ENCODE results near the gene MYCBPAP. TPM values are rescaled to one million over a fixed set of nuclear protein-coding genes. Genes with fewer than 3 reads are reported as not detected.
A peak's percentile ranks its signal among the peaks of the same experiment; 100 is the strongest.

MYCBPAP gene
- total RNA-seq, 2 donors from 2014 or later: 1.2 to 1.3 TPM

- peaks cover 16% of the 10 kb centered on the region for H3K4me1 Mint-ChIP-seq
- H3K27me3 Mint-ChIP-seq: peaks cover 11% of the 10 kb centered on the region
- H3K27ac Mint-ChIP-seq: no peak overlapping the region
- peak overlapping the region; percentile 84 for H3K4me3 Mint-ChIP-seq
- ATAC-seq (no peak), DNase-seq (no peak)
- H3K9me3 ChIP-seq (ENCODE audit: control insufficient read depth, low read length, poor library complexity, severe bottlenecking): no peaks in the 10 kb centered on the region
- no peaks in the 10 kb centered on the region for H3K36me3 Mint-ChIP-seq (ENCODE audit: low read depth)
Observed at GRCh38 chr17:50546701-50547034, 38.4 kb downstream of the MYCBPAP start.

- H3K27me3 Mint-ChIP-seq: peaks cover 11% of the 10 kb centered on the region
- no peaks in the 10 kb centered on the region for H3K9me3 ChIP-seq (ENCODE audit: control insufficient read depth, low read length, poor library complexity, severe bottlenecking)
- no peak within 1 kb of the TSS for H3K27ac Mint-ChIP-seq
- ATAC-seq (peak; percentile 87), DNase-seq (peak; percentile 76 to 78 (median 77))
- no peaks in the 10 kb centered on the region for H3K36me3 Mint-ChIP-seq (ENCODE audit: low read depth)
- peak within 1 kb of the TSS; percentile 84 for H3K4me3 Mint-ChIP-seq
- peaks cover 14% of the 10 kb centered on the region for H3K4me1 Mint-ChIP-seq
Observed at GRCh38 chr17:50547035-50547735, 38.9 kb downstream of the MYCBPAP start, which contains the start of gene SPATA20. SPATA20 (plus strand) TSS chr17:50547174; CDS start chr17:50547209, 35 bp downstream.

- H3K4me3 Mint-ChIP-seq: peak overlapping the region; percentile 84
- DNase-seq (no peak), ATAC-seq (no peak)
- H3K9me3 ChIP-seq (ENCODE audit: control insufficient read depth, low read length, poor library complexity, severe bottlenecking): no peaks in the 10 kb centered on the region
- no peaks in the 10 kb centered on the region for H3K36me3 Mint-ChIP-seq (ENCODE audit: low read depth)
- H3K27me3 Mint-ChIP-seq: peaks cover 11% of the 10 kb centered on the region
- no peak overlapping the region for H3K27ac Mint-ChIP-seq
- peaks cover 9% of the 10 kb centered on the region for H3K4me1 Mint-ChIP-seq
Observed at GRCh38 chr17:50547736-50548083, 39.5 kb downstream of the MYCBPAP start.

- DNase-seq: no peak
- H3K4me3 Mint-ChIP-seq: peak overlapping the region; percentile 21
- H3K9me3 ChIP-seq (ENCODE audit: control insufficient read depth, low read length, poor library complexity, severe bottlenecking): no peaks in the 10 kb centered on the region
- H3K27me3 Mint-ChIP-seq: peaks cover 11% of the 10 kb centered on the region
- peaks cover 12% of the 10 kb centered on the region for H3K4me1 Mint-ChIP-seq
- no peaks in the 10 kb centered on the region for H3K36me3 Mint-ChIP-seq (ENCODE audit: low read depth)
- ATAC-seq: no peak
- H3K27ac Mint-ChIP-seq: peak overlapping the region; percentile 27
Observed at GRCh38 chr17:50548831-50549230, 40.6 kb downstream of the MYCBPAP start.

- Mint-ChIP-seq H3K4me3 (peak overlapping the region; percentile 21), H3K27ac (peak overlapping the region; percentile 27), H3K36me3 (ENCODE audit: low read depth) (no peaks in the 10 kb centered on the region), H3K4me1 (peaks cover 8% of the 10 kb centered on the region), H3K27me3 (peaks cover 5% of the 10 kb centered on the region)
- ATAC-seq: no peak
- H3K9me3 ChIP-seq (ENCODE audit: control insufficient read depth, low read length, poor library complexity, severe bottlenecking): no peaks in the 10 kb centered on the region
- no peak for DNase-seq
Observed at GRCh38 chr17:50549256-50549941, 41.2 kb downstream of the MYCBPAP start.

GRCh38 chr17:50549969-50550368 lies 41.7 kb downstream of the MYCBPAP start:
- no peaks in the 10 kb centered on the region for H3K9me3 ChIP-seq (ENCODE audit: control insufficient read depth, low read length, poor library complexity, severe bottlenecking)
- DNase-seq (no peak), ATAC-seq (no peak)
- Mint-ChIP-seq H3K4me1 (peaks cover 5% of the 10 kb centered on the region), H3K4me3 (peak overlapping the region; percentile 9), H3K36me3 (ENCODE audit: low read depth) (peaks cover 2% of the 10 kb centered on the region), H3K27me3 (no peaks in the 10 kb centered on the region), H3K27ac (no peak overlapping the region)

GRCh38 chr17:50550661-50551432 lies 42.6 kb downstream of the MYCBPAP start:
- ATAC-seq: no peak
- H3K36me3 Mint-ChIP-seq (ENCODE audit: low read depth): peaks cover 2% of the 10 kb centered on the region
- H3K4me3 Mint-ChIP-seq: no peak overlapping the region
- H3K27me3 Mint-ChIP-seq: no peaks in the 10 kb centered on the region
- H3K4me1 Mint-ChIP-seq: peaks cover 5% of the 10 kb centered on the region
- no peak for DNase-seq
- H3K9me3 ChIP-seq (ENCODE audit: control insufficient read depth, low read length, poor library complexity, severe bottlenecking): no peaks in the 10 kb centered on the region
- H3K27ac Mint-ChIP-seq: no peak overlapping the region

- DNase-seq (no peak), ATAC-seq (no peak)
- Mint-ChIP-seq H3K27me3 (no peaks in the 10 kb centered on the region), H3K4me1 (peaks cover 5% of the 10 kb centered on the region), H3K27ac (no peak overlapping the region), H3K36me3 (ENCODE audit: low read depth) (peaks cover 2% of the 10 kb centered on the region), H3K4me3 (no peak overlapping the region)
- H3K9me3 ChIP-seq (ENCODE audit: control insufficient read depth, low read length, poor library complexity, severe bottlenecking): no peaks in the 10 kb centered on the region
Observed at GRCh38 chr17:50551433-50551815, 43.2 kb downstream of the MYCBPAP start.

- no peak for ATAC-seq
- no peak overlapping the region for H3K4me3 Mint-ChIP-seq
- peaks cover 2% of the 10 kb centered on the region for H3K36me3 Mint-ChIP-seq (ENCODE audit: low read depth)
- DNase-seq: no peak
- no peaks in the 10 kb centered on the region for H3K27me3 Mint-ChIP-seq
- no peak overlapping the region for H3K27ac Mint-ChIP-seq
- H3K9me3 ChIP-seq (ENCODE audit: control insufficient read depth, low read length, poor library complexity, severe bottlenecking): no peaks in the 10 kb centered on the region
- H3K4me1 Mint-ChIP-seq: peaks cover 3% of the 10 kb centered on the region
Observed at GRCh38 chr17:50551884-50552283, 43.6 kb downstream of the MYCBPAP start.

- no peak overlapping the region for H3K4me3 Mint-ChIP-seq
- H3K36me3 Mint-ChIP-seq (ENCODE audit: low read depth): peaks cover 2% of the 10 kb centered on the region
- no peak for DNase-seq
- H3K27ac Mint-ChIP-seq: no peak overlapping the region
- H3K4me1 Mint-ChIP-seq: peaks cover 7% of the 10 kb centered on the region
- no peaks in the 10 kb centered on the region for H3K9me3 ChIP-seq (ENCODE audit: control insufficient read depth, low read length, poor library complexity, severe bottlenecking)
- ATAC-seq: no peak
- peaks cover 16% of the 10 kb centered on the region for H3K27me3 Mint-ChIP-seq
Observed at GRCh38 chr17:50554201-50554600, 46.0 kb downstream of the MYCBPAP start.

GRCh38 chr17:50556803-50557202 lies 48.6 kb downstream of the MYCBPAP start:
- no peak for ATAC-seq
- peaks cover 22% of the 10 kb centered on the region for H3K27me3 Mint-ChIP-seq
- no peak overlapping the region for H3K27ac Mint-ChIP-seq
- H3K36me3 Mint-ChIP-seq (ENCODE audit: low read depth): peaks cover 2% of the 10 kb centered on the region
- no peak for DNase-seq
- H3K4me3 Mint-ChIP-seq: no peak overlapping the region
- no peaks in the 10 kb centered on the region for H3K9me3 ChIP-seq (ENCODE audit: control insufficient read depth, low read length, poor library complexity, severe bottlenecking)
- H3K4me1 Mint-ChIP-seq: peaks cover 12% of the 10 kb centered on the region

- no peak for ATAC-seq
Observed at GRCh38 chr17:50557630-50558029, 49.4 kb downstream of the MYCBPAP start.

GRCh38 chr17:50558091-50558490 lies 49.9 kb downstream of the MYCBPAP start:
- Mint-ChIP-seq H3K4me3 (peak overlapping the region; percentile 89), H3K36me3 (ENCODE audit: low read depth) (peaks cover 2% of the 10 kb centered on the region), H3K27me3 (peaks cover 29% of the 10 kb centered on the region), H3K27ac (no peak overlapping the region), H3K4me1 (peaks cover 16% of the 10 kb centered on the region)
- no peak for ATAC-seq
- no peaks in the 10 kb centered on the region for H3K9me3 ChIP-seq (ENCODE audit: control insufficient read depth, low read length, poor library complexity, severe bottlenecking)
- DNase-seq: no peak

More at GRCh38 chr17:50557630-50558029, 49.4 kb downstream of the MYCBPAP start:
- DNase-seq: no peak
- Mint-ChIP-seq H3K4me3 (no peak overlapping the region), H3K4me1 (peaks cover 17% of the 10 kb centered on the region), H3K36me3 (ENCODE audit: low read depth) (peaks cover 2% of the 10 kb centered on the region), H3K27me3 (peaks cover 28% of the 10 kb centered on the region), H3K27ac (no peak overlapping the region)
- H3K9me3 ChIP-seq (ENCODE audit: control insufficient read depth, low read length, poor library complexity, severe bottlenecking): no peaks in the 10 kb centered on the region

Measured in T-helper 17 cell (primary cell).